HG02852 (cell line): ENCODE measurements around the gene OR5M8.

Source experiments
- ATAC-seq: cut with Tn5 transposase; IDR thresholded peaks from one replicate; pipeline ENCODE4 v1.9.1; 2021; ENCODE audit warnings: mild to moderate bottlenecking, moderate library complexity; ENCODE audit not compliant: unreplicated experiment

OR5M8 gene

DNA sequence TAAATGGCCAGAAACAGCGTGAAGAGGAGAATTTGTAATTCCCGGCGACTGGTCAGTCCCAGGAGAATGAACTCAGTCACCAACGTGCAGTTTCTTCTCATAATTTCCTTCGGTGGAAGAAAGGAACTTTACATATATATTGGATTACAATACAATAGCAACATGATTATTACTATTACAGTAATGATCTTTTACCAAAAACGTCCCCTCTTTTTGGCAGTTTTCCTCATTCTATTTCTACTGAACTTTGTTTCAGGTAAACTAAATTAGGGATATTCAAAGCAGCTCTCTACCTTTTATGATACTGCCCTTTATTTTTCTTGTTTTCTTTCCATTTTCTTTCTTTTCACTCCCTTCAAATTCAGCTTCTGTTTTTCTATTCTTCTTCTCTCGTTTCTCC, at the start of gene OR5M8:
OR5M8 (minus strand) TSS at position 101 of the 400 bp plus-strand sequence; CDS start at position 101, 0 bp downstream.
- ATAC-seq = no peak

DNA sequence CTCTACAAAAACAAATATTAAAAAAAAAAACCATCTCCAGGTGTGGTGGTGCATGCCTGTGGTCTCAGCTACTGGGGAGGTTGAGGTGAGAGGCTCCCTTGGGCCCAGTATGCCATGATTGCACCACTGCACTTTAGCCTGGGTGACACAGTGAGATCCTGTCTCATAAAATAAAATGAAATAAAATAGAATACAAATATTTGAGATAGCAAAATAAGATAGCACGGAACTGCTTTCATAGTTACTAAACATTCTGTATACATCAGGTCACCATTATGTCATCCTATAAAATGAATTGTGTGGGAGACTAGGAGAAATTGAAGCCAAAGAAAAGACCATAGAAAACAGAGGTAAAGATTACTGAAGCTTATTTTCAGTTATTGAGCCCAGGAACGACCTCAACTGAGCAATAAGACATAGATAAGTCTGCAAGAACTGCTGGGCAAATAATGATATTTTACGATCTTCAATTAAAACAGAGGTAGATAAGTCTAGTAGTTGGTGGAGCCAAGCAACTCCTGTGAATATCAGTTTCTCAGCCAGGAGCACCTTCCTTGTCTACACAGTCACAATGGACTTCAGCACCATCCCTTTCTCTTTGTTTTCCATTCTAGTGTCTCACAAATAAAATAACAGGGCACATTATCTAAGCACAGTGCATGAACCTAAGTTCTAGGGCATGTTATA, 42.0 kb upstream of the OR5M8 start:
- no peak for ATAC-seq

DNA sequence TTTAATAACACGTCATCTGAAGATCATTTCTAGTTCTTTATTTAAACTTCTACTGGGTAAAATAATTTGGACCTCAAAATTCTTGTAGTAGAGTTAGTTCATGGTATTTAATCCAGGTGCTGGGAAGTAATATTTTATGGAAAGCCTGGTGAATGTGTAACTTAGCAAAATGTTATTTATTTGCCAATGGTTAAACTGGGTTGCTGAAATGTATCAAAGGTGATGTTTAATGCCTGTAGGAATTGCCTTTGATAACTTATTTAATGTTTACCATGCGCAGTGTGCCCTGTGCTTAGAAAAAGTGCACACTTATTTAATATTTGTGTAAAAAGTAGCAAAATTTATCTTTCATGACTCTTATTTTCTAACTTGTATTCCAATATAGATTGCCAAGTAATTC, 40.7 kb upstream of the OR5M8 start:
- no peak for ATAC-seq

DNA sequence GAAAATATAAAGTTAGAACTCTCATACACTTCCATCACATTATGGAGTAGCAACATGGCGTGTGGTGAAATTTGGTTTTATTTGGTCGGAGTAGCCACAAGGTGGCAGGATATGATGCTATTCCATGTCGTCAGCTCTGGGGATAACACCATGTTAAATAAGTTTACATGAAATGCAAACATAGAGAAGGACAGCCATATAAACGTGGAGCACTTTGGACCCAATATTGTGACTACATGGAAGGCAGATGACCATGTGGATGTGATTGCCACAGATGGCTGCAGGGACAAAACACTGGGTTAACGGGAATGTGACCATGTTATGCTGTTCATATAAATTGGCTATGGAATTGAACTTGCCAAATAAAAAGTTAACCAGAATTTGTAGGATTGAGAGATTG, 30.8 kb upstream of the OR5M8 start:
- ATAC-seq = no peak

DNA sequence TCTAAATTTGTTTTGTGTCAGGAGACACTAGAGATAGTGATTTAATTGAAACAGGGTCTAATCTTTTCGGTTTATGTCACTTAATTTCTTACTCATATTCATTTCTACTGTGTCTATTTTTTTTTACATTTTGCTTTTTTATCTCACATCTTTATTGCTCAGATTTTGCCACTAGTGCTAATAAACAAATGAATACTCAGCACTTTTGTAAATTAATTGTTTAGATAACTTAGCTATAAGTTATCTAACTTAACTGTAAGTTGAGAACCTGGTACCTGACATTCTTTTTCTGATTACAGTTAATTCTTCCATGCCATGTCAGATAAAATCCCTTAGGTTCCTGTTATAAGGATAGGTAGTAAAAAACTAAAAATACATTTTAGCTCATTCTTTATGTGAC, 22.1 kb upstream of the OR5M8 start:
- no peak for ATAC-seq

DNA sequence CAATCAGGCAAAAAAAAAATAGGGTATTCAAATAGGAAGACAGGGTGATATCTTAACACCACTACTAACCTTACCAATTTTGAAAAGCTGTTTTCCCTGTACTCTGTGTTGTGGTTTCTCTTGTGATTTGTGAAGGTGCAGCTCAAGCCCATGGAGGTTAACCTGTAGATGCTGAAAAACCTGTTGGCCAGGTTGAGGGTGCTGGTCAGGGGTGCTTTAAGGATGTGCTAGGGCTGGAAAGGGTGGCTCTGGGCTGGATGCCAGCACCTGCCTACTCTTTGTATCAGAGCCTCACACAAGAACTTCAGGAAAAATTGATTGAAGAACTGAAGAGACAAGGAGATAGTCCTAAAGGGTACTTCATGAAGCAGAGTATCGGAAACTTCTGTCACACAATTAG, 18.3 kb upstream of the OR5M8 start:
- no peak for ATAC-seq

DNA sequence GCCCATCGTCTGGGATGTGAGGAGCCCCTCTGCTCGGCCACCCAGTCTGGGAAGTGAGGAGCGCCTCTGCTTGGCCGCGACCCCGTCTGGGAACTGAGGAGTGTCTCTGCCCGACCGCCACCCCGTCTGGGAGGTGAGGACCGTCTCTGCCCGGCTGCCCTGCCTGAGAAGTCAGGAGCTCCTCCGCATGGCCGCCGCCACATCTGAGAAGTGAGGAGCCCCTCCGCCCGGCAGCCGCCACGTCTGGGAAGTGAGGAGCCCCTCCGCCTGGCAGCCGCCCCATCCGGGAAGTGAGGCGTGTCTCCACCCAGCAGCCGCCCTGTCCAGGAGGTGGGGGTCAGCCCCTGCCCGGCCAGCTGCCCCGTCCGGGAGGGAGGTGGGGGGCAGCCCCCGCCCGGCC, 5.8 kb upstream of the OR5M8 start:
- no peak for ATAC-seq

DNA sequence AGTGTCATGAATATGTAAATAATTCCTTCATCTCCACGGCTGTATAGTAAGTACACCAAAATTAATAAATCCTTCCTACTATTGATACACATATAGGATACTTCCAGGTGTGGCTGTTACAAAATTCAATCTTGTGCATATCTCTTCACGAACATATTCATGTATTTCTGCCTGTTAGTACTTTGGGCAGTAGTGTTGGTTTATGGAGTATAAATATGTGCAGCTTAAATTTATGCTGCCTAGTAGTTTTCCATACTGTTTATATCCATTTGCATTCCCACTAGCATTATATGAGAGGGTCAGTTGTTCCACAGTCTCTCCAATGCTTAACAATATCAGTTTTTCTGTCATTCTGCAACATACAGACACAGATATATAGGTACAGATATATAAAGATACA, 3.9 kb upstream of the OR5M8 start:
- no peak for ATAC-seq

DNA sequence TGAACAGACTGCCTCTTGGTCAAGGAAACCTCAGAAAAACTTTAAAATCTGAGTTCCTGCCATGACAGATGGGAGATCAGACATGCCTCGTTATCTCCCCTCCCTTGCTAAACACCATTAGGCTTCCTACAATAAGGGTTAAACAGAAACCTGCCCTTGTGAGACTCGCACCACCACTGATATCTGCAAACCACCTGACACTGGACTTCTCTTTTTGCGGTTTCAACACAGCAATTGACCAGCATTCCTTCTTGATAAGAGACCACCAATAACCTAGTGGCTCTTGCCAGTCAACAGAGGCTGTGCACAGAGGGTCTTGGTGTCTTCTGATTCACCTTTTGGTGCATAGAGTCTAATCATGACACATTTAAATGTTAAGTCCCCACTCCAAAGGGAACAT, 4.4 kb downstream of the OR5M8 start:
- ATAC-seq = no peak

DNA sequence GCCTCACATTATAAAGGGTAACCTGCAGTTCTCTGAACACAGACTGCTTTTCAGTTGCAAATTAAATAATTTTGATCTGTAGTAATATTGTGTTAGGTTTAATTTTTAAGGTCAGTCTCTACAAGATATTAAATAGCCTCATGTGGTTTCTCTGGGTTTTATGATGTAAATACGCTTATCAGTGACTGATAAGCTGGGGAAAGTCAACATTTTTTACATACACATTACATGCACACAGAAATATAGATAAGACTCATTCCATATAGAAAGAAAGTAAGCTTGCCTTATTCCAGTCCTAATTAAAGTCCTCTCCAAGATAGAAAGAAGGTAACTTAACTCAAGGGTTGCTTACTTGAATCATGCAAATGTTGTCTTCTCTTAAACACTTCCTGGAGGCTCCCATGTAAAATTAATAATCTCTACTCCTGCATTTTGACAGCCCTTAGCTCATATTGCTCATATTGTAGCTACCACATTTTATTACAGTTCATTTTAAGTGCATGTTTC, 16.4 kb downstream of the OR5M8 start:
- ATAC-seq = no peak

DNA sequence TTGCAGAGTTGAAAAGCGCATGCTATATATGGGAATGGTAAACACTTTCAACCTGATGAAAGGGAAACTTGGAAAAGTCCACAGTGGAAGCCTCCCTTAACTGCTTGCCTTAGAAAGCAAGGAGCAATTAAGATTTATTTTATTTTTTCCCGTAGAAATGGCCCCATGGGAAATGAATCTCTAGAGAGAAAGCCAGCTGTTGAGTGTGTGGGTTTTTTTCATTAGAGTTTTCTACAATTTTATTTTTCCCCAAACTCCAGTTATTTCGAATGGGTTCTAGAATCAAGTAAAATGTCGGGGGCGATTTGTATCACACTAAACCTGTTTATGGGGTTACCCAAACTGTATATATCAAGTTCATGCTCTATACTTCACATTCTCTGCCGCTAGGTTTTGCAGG, 17.9 kb downstream of the OR5M8 start, which contains the start of gene OR5M3:
OR5M3 (minus strand) TSS at position 101 of the 400 bp plus-strand sequence. CDS start 2,855 bp downstream, outside the sequence.
- no peak for ATAC-seq

DNA sequence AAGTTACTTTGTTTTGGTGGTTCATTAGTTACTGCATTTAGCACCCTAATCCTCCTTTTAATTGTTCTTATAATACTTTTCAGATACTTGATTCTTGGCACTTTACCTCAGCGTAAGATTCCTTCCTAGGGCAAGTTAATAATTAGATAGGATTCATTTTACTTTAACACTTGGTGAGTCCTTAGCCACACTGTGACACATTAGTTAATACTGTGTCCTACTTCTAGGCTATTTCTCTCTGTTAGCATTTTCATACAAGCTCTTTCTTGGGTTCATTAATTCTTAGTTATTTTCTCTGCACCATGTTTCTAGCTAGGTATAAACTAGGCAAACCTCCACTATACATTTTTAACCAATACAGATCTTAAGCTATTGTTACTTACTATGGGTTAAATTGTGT, 34.1 kb downstream of the OR5M8 start:
- no peak for ATAC-seq

DNA sequence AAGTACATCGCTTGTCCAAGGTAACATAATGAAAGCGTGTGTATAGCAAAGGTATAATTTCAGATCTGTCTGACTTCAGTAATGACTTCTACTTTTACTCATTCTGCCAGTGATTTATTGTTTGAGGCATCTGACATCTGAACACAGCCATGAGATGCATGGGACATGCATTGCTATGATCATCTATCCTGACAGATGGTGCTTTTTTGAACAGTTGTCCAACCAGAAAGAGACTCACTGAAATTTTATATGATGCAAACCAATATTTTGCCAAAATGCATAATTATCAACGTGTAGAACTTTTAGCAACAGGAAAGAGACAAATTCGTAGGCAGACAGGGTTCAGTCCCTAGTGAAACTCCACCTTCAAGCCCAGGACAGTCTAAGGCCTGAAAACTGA, 37.6 kb downstream of the OR5M8 start:
- ATAC-seq = no peak
